GM19099 (cell line): Measurements from ENCODE around the gene CFHR4.
"Not testable (repeated sequence)": the region's sequence is repeated elsewhere in the genome, so short reads cannot be mapped to it uniquely, and the experiment has no call there.

ENCODE experiments used
- POLR2A ChIP-seq: IDR thresholded peaks from 3 replicates; pipeline ENCODE4 v1.6.1; 2011; ENCODE audit warnings: low read depth; ENCODE audit not compliant: insufficient read length; ENCODE audit errors: extremely low read depth

Gene CFHR4

GRCh38 chr1:196933531-196934189 is 45.8 kb downstream of the CFHR4 start:
- TF ChIP-seq POLR2A, result no peak

GRCh38 chr1:196943568-196943967 is 55.7 kb downstream of the CFHR4 start, which contains the start of gene CFHR2:
CFHR2 (plus strand) TSS chr1:196943738; CDS start chr1:196943881, 143 bp downstream.
- not testable (repeated sequence) for TF ChIP-seq POLR2A

DNA sequence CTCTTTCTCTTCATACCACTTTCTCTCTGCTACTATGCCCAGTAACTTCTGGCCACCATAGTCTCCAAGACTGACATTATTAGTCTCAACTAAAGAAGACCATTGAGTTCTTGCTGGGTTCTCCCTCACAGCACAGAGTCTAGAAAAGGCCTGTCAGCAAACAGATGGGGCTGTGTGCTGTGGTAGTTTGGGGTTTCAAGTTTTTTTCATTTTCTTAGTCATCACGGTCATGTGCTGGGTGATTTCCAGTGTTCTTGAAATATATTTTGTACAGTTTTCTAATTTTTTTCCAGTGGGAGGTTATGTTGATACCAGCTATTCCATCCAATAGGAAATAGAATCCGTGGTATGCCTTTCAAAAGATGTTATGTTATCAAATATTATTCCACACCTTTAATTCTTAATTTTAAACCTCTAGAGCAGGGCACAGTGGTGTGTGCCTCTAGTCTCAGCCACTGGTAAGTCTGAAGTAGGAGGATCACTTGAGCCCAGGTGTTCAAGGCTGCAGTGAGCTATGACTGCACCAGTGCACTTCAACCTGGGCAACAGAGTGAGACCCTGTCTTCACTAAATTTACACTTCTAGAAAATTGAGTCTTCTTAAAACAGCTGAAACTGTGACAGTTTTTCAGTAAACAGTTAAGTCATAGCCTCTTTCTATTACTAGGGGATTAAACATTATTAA is 64.0 kb downstream of the CFHR4 start:
- TF ChIP-seq POLR2A, result no peak

- no peak for TF ChIP-seq POLR2A
Observed at GRCh38 chr1:196954778-196955177, 66.9 kb downstream of the CFHR4 start.

GRCh38 chr1:196955926-196956325 is 68.1 kb downstream of the CFHR4 start:
- no peak for TF ChIP-seq POLR2A

DNA sequence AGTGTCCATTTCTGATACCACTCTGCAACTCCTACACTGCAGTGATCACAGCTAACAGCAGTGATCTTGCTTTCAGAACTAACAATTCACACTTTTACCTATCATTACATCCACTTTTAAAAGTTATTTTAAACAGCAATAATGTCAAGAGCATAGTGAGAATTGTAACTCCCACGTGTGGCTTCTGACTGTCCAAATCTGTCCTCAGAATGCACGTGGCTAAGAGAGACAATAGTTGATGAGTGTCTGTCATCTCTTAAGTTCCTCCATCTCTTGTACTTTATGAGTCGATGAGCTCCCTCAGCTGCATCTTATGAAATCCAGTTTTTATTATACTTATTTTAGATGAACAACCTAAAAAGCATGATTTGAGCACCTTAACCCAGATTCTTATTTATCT is 73.0 kb downstream of the CFHR4 start:
- no peak for TF ChIP-seq POLR2A
